B cell (primary cell): ENCODE measurements around the gene SLC6A12. TPM values are rescaled to one million over a fixed set of nuclear protein-coding genes. Genes with fewer than 3 reads are reported as not detected.

ENCODE experiments used
- ATAC-seq: fragments of 200-7000 bp; cut with Tn5 transposase; one replicate; pipeline ENCODE4 v1.10.0; 2021; ENCODE audit warnings: low read depth, mild to moderate bottlenecking, moderate number of reproducible peaks, moderate library complexity
- CTCF ChIA-PET: fragments of 350-600 bp; sonication (Branson Sonifier 250); formaldehyde crosslinking; loops from one replicate; lab custom pipeline; 2021; ENCODE audit warnings: antibody characterized with exemption, inconsistent platforms; lab: Charles Lee
- POLR2A ChIA-PET: fragments of 350-600 bp; sonication (Branson Sonifier 250); formaldehyde crosslinking; loops from one replicate; lab custom pipeline; 2021; ENCODE audit warnings: antibody characterized with exemption; lab: Charles Lee
- DNase-seq: peaks from one replicate; pipeline ENCODE4 v3.0.0; 2013
- H2AFZ ChIP-seq: 2 replicates; pipeline ENCODE4 v1.6.1; 2012; ENCODE audit warnings: mild to moderate bottlenecking, low read depth, low read length; ENCODE audit not compliant: insufficient read depth, poor library complexity, severe bottlenecking
- H3K27ac ChIP-seq, 2 donors: 1 replicate in 1 of 2; 2 replicates in 1 of 2; pipeline ENCODE4 v1.5.1; 2012 to 2013; ENCODE audit warnings: low read length in 2 of 2, mild to moderate bottlenecking in 2 of 2, moderate library complexity in 1 of 2
- H3K27me3 ChIP-seq, 4 experiments: fragments of 200-600 bp in 1 of 4; sonication (generic) in 1 of 4; replicated peaks in 1 of 4; 1 replicate in 2 of 4; 2 replicates in 2 of 4; pipeline versions ENCODE4 v1.6.1 to v1.7.0; 2013 to 2016; ENCODE audit warnings: low read length in 3 of 4, mild to moderate bottlenecking in 2 of 4, mixed read lengths in 1 of 4, moderate library complexity in 1 of 4; ENCODE audit not compliant: insufficient read depth in 4 of 4, control insufficient read depth in 3 of 4; ENCODE audit errors: control extremely low read depth in 1 of 4
- H3K36me3 ChIP-seq, 2 experiments: replicated peaks in 1 of 2; 1 replicate in 1 of 2; 2 replicates in 1 of 2; pipeline versions ENCODE4 v1.6.1 to v1.7.1; 2013; ENCODE audit warnings: low read length in 1 of 2; ENCODE audit not compliant: insufficient read depth in 2 of 2, control insufficient read depth in 1 of 2; ENCODE audit errors: control extremely low read depth in 1 of 2, extremely low read depth in 1 of 2
- H3K4me1 ChIP-seq, 2 donors: fragments of 200-600 bp in 1 of 2; sonication (generic) in 1 of 2; 1 replicate in 1 of 2; 2 replicates in 1 of 2; pipeline versions ENCODE4 v1.5.1 to v1.6.1; 2013 to 2017; ENCODE audit warnings: low read length in 2 of 2; ENCODE audit not compliant: control insufficient read depth in 2 of 2, insufficient read depth in 2 of 2
- H3K4me2 ChIP-seq: replicated peaks from 2 replicates; pipeline ENCODE3; 2012; ENCODE audit warnings: mild to moderate bottlenecking, low read depth, low read length; ENCODE audit not compliant: poor library complexity, severe bottlenecking
- H3K4me3 ChIP-seq, 5 experiments: fragments of 200-600 bp in 1 of 5; sonication (generic) in 1 of 5; 1 replicate in 3 of 5; 2 replicates in 2 of 5; pipeline versions ENCODE4 v1.5.1 to v1.7.0; 2011 to 2016; ENCODE audit warnings: low read length in 4 of 5, mild to moderate bottlenecking in 4 of 5, low read depth in 2 of 5, control low read depth in 1 of 5, moderate library complexity in 1 of 5; ENCODE audit not compliant: insufficient read depth in 1 of 5; ENCODE audit errors: control extremely low read depth in 1 of 5, extremely low read depth in 1 of 5
- H3K79me2 ChIP-seq: fragments of 200-600 bp; sonication (generic); one replicate; pipeline ENCODE4 v1.6.0; 2016; ENCODE audit warnings: low read length; ENCODE audit not compliant: control insufficient read depth, insufficient read depth
- H3K9ac ChIP-seq: fragments of 200-600 bp; sonication (generic); 2 replicates; pipeline ENCODE4 v1.6.1; 2017; ENCODE audit warnings: mild to moderate bottlenecking, low read length, moderate library complexity
- H3K9me3 ChIP-seq, 3 donors: one replicate each; pipeline versions ENCODE4 v1.6.1 to v1.7.1; 2013; ENCODE audit warnings: low read length in 2 of 3; ENCODE audit not compliant: control insufficient read depth in 2 of 3, insufficient read depth in 1 of 3; ENCODE audit errors: control extremely low read depth in 1 of 3
- H4K20me1 ChIP-seq: 2 replicates; pipeline ENCODE4 v1.6.0; 2012; ENCODE audit warnings: mild to moderate bottlenecking, low read length; ENCODE audit not compliant: insufficient read depth, control insufficient read depth, poor library complexity, severe bottlenecking
- H3K27ac Mint-ChIP-seq: one replicate; pipeline ENCODE4 v1.8.0; 2021; ENCODE audit warnings: mixed read lengths
- H3K27me3 Mint-ChIP-seq: one replicate; pipeline ENCODE4 v1.8.0; 2021; ENCODE audit warnings: mixed read lengths
- H3K4me1 Mint-ChIP-seq: one replicate; pipeline ENCODE4 v1.8.0; 2021; ENCODE audit warnings: mixed read lengths
- H3K4me3 Mint-ChIP-seq: one replicate; pipeline ENCODE4 v1.8.0; 2021; ENCODE audit warnings: mixed read lengths
- H3K9me3 Mint-ChIP-seq: one replicate; pipeline ENCODE4 v1.8.0; 2022; ENCODE audit warnings: mixed read lengths; ENCODE audit not compliant: insufficient read depth
- CTCF ChIP-seq: fragments of 200-600 bp; IDR thresholded peaks from one replicate; pipeline ENCODE4 v1.8.0; 2022; ENCODE audit warnings: antibody characterized with exemption, mild to moderate bottlenecking
- EZH2 ChIP-seq: IDR thresholded peaks from 2 replicates; pipeline ENCODE4 v1.6.1; 2012; ENCODE audit warnings: borderline replicate concordance, low read depth, mild to moderate bottlenecking, moderate library complexity, low read length; ENCODE audit not compliant: insufficient read depth, poor library complexity, severe bottlenecking
- WGBS: methylation state at CpG from one replicate; pipeline ENCODE4 v1.1.5; 2013; ENCODE audit warnings: missing lambda C conversion rate; ENCODE audit not compliant: insufficient coverage; 5-methylcytosine and 5-hydroxymethylcytosine counted together
- intact Hi-C: fragments of 100-400 bp; cut with micrococcal nuclease; formaldehyde crosslinking; loops from one replicate; pipeline ENCODE4 v1.10.0; 2022
- polyA plus RNA-seq: library from polyadenylated mRNA; depleted of rRNA; stranded (reverse); fragments of >200 nt; gene quantifications from 2 replicates; pipeline ENCODE4 v1.2.3, GENCODE V29; 2012
- total RNA-seq, 2 donors: library from RNA; stranded (reverse); fragments of 120-200 nt in 1 of 2; gene quantifications; 1 replicate in 1 of 2; 2 replicates in 1 of 2; pipeline versions ENCODE4 v1.2.3 to v1.2.4, GENCODE V29; 2013 to 2022

SLC6A12 gene
- total and polyA plus RNA-seq, 2 donors (not counting 1 experiment from before 2014, with no cell fraction given), result 0.06 TPM; not detected in 1

- no peak overlapping the region for H3K4me3 Mint-ChIP-seq
- intact Hi-C loops, result no loop called here
- WGBS, result 89% methylated on average over 30 of the region's 30 CpGs
Observed at GRCh38 chr12:218728-219590, 5.0 kb upstream of the SLC6A12 start.

More at GRCh38 chr12:218728-219590, 5.0 kb upstream of the SLC6A12 start:
- TF ChIP-seq CTCF (no peak), EZH2 (no peak)
- no peak overlapping the region for H3K9ac ChIP-seq
- no peaks in the 10 kb centered on the region for H3K36me3 ChIP-seq
- H3K4me1 ChIP-seq, result no peaks in the 10 kb centered on the region
- no peak overlapping the region for H3K27ac ChIP-seq
- H3K4me2 ChIP-seq, result no peak overlapping the region
- no peaks in the 10 kb centered on the region for H3K9me3 ChIP-seq
- peaks cover 0 to under 1% (median 0%) of the 10 kb centered on the region in 4 experiments for H3K27me3 ChIP-seq
- H3K27ac Mint-ChIP-seq, result no peak overlapping the region
- no peak overlapping the region for H2AFZ ChIP-seq
- H3K9me3 Mint-ChIP-seq, result no peaks in the 10 kb centered on the region
- H3K4me1 Mint-ChIP-seq, result no peaks in the 10 kb centered on the region
- H3K79me2 ChIP-seq, result no peaks in the 10 kb centered on the region
- DNase-seq (no peak), ATAC-seq (no peak)
- POLR2A ChIA-PET, result no interaction called here
- H3K27me3 Mint-ChIP-seq, result peaks cover 10% of the 10 kb centered on the region
- CTCF ChIA-PET, result no interaction called here
- no peaks in the 10 kb centered on the region for H4K20me1 ChIP-seq
- no peak overlapping the region for H3K4me3 ChIP-seq
